ENCODE data around the gene SAMD1. TPM values are rescaled to one million over a fixed set of nuclear protein-coding genes. Genes with fewer than 3 reads are reported as not detected.
A peak's percentile ranks its signal among the peaks of the same experiment; 100 is the strongest.

SAMD1 gene
- total RNA-seq, 2 experiments from 2014 or later, result 62.1 to 66.9 TPM

DNA sequence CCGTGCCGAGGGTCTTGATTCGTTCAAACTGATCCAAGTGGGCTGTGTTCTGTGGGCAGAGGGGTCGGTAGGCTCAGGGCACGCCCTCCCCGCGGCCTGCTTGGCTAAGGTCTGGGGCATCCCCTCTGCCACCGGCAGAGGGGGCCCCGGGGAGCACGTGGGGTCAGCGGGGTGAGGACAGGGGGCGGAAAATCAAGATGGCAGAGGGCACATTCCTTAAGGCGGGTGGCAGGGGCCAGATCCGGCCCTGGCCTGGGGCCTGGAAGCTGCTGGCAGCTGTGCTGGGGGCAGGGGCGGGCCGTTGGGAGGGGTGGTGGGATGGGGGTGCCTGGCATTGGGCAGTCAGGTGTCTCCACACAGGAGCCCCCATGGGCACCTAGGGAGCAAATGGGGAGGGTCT, 16.3 kb upstream of the SAMD1 start:
- ChIA-PET POLR2A (no interaction called here), CTCF (no interaction called here)
- intact Hi-C loops (cut with micrococcal nuclease), result no loop called here
- H3K36me3 Mint-ChIP-seq (ENCODE audit: low read depth), result no peaks in the 10 kb centered on the region
- ATAC-seq, result no peak
- DNase-seq, result no peak
- TF ChIP-seq, protein P1, sequence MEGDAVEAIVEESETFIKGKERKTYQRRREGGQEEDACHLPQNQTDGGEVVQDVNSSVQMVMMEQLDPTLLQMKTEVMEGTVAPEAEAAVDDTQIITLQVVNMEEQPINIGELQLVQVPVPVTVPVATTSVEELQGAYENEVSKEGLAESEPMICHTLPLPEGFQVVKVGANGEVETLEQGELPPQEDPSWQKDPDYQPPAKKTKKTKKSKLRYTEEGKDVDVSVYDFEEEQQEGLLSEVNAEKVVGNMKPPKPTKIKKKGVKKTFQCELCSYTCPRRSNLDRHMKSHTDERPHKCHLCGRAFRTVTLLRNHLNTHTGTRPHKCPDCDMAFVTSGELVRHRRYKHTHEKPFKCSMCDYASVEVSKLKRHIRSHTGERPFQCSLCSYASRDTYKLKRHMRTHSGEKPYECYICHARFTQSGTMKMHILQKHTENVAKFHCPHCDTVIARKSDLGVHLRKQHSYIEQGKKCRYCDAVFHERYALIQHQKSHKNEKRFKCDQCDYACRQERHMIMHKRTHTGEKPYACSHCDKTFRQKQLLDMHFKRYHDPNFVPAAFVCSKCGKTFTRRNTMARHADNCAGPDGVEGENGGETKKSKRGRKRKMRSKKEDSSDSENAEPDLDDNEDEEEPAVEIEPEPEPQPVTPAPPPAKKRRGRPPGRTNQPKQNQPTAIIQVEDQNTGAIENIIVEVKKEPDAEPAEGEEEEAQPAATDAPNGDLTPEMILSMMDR (IDR thresholded peaks at IDR 0.05), result no peak
- H3K4me3 Mint-ChIP-seq, result no peak overlapping the region
- no peak overlapping the region for H3K27ac Mint-ChIP-seq
- peaks cover 5% of the 10 kb centered on the region for H3K4me1 Mint-ChIP-seq (ENCODE audit: low read depth)
- H3K9me3 Mint-ChIP-seq, result no peaks in the 10 kb centered on the region
- H3K27me3 Mint-ChIP-seq, result no peaks in the 10 kb centered on the region

DNA sequence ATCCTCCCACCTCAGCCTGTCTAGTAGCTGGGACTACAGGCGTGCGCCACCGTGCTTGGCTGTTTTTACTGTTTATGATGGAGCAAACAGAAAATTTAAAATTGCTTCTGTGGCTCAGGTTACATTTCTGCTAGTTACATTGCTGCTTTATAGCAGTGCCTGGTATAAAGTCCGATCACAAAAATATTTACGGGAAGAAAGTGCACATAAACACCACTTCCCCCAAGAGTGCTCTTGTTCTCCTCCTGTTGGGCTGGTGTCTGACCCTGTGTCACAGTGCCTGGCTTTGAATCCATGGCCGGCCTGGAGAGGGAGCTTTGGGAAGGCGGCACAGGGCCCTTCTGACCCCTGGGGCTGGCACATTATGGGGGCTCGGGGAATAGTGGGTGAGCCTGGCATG, 15.1 kb upstream of the SAMD1 start:
- Mint-ChIP-seq H3K9me3 (no peaks in the 10 kb centered on the region), H3K4me1 (ENCODE audit: low read depth) (peaks cover 2% of the 10 kb centered on the region), H3K27ac (no peak overlapping the region), H3K36me3 (ENCODE audit: low read depth) (no peaks in the 10 kb centered on the region), H3K27me3 (no peaks in the 10 kb centered on the region), H3K4me3 (no peak overlapping the region)
- ChIA-PET CTCF (interaction anchor here (1.0 to 1.1 kb wide), 2 partner anchors 9 to 243 kb away, joined by 3 read pairs; no protein-coding TSS in a partner anchor), POLR2A (interaction anchor here (0.7 kb wide), 1 partner anchor 12 kb away, joined by 3 read pairs; no protein-coding TSS in a partner anchor)
- DNase-seq (no peak), ATAC-seq (no peak)
- TF ChIP-seq, protein P1 (IDR thresholded peaks at IDR 0.05), result no peak
- intact Hi-C loops (cut with micrococcal nuclease), result no loop called here

DNA sequence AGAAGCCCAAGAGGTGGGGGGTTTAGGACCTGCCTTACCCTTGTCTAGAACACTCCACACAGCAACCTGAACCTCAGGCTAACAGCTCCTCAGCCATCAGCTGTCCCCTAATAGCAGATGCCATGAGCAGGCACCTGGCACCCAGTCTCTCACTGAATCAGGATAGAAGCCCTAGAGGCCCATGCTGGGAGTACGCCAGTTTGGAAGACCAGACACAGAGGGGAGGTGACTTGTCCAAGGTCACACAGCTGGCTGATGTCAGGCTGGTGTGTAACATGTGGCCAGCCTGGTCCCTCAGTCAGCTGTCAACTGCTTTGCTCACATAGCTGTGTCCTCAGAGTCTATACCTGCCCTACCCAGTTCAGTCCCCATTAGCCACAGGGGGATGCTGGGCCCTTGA, 12.8 kb upstream of the SAMD1 start:
- TF ChIP-seq, protein P1 (IDR thresholded peaks at IDR 0.05), result no peak
- intact Hi-C loops (cut with micrococcal nuclease), result no loop called here
- ATAC-seq (peak; percentile 60), DNase-seq (no peak)
- ChIA-PET POLR2A (interaction anchor here (0.5 to 1.2 kb wide), 2 partner anchors 21 to 33 kb away, joined by 3 read pairs; partner anchors contain the start of gene ASF1B), CTCF (interaction anchor here (0.9 to 2.2 kb wide), 4 partner anchors 12 to 150 kb away, joined by 3 to 14 read pairs (median 4); no protein-coding TSS in a partner anchor)
- no peak overlapping the region for H3K4me3 Mint-ChIP-seq
- H3K9me3 Mint-ChIP-seq, result no peaks in the 10 kb centered on the region
- H3K36me3 Mint-ChIP-seq (ENCODE audit: low read depth), result no peaks in the 10 kb centered on the region
- no peaks in the 10 kb centered on the region for H3K4me1 Mint-ChIP-seq (ENCODE audit: low read depth)
- H3K27ac Mint-ChIP-seq, result no peak overlapping the region
- no peaks in the 10 kb centered on the region for H3K27me3 Mint-ChIP-seq

DNA sequence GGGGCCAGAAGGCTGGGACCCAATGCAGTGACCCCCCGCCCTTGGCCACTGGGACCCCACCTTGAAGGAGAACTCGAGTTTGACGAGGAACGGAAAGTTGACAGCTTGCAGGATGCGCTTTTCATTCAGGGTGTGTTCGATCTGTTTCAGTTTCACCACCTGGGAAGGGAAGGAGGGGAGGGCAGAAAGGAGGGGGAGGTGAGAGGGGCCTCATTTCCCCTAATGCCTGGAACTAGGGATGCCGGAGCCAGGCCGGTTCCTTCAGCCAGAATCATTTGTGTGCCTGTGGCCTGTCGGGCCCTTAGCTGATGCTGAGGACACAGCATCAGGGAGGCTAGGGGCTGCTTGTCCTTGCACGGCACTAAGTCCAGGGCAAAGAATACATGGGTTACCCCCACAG, 12.2 kb upstream of the SAMD1 start:
- ChIA-PET POLR2A (interaction anchor here (0.5 to 1.2 kb wide), 2 partner anchors 21 to 34 kb away, joined by 3 read pairs; partner anchors contain the start of gene ASF1B), CTCF (interaction anchor here (0.9 to 2.2 kb wide), 5 partner anchors 11 to 149 kb away, joined by 3 to 14 read pairs (median 4); partner anchors contain the start of gene ASF1B)
- TF ChIP-seq, protein P1 (IDR thresholded peaks at IDR 0.05), result no peak
- H3K9me3 Mint-ChIP-seq, result no peaks in the 10 kb centered on the region
- H3K4me3 Mint-ChIP-seq, result no peak overlapping the region
- no peaks in the 10 kb centered on the region for H3K36me3 Mint-ChIP-seq (ENCODE audit: low read depth)
- no peak overlapping the region for H3K27ac Mint-ChIP-seq
- intact Hi-C loops (cut with micrococcal nuclease), result no loop called here
- DNase-seq (no peak), ATAC-seq (no peak)
- H3K4me1 Mint-ChIP-seq (ENCODE audit: low read depth), result no peaks in the 10 kb centered on the region
- no peaks in the 10 kb centered on the region for H3K27me3 Mint-ChIP-seq

DNA sequence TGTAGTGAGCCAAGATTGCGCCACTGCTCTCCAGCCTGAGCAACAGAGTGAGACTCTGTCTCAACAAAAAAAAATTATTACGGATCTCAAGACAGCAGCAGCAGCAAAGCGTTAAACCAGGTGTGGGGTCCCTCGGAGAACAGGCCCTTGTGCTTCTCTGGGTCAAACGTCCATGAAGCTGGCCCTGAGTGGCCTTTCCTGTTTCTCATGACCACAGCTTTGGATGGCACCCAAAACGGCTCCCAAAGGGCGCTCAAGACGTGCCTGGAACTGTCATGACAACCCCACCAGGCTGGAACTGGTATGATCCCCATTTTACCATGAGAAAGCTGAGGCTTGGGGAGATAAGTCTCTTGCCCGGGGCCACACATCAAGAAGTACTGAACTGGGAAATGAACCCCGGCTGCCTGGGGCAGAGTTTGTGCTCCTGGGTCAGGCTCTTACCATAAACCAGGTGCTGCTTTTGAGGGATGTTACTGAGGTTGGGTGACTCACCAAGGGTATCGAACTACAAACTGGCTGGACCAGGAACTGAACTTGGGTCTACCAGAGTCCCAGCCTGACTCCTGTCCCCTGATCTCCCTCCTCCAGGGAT, 11.6 kb upstream of the SAMD1 start:
- Mint-ChIP-seq H3K27me3 (no peaks in the 10 kb centered on the region), H3K9me3 (no peaks in the 10 kb centered on the region), H3K4me3 (no peak overlapping the region), H3K4me1 (ENCODE audit: low read depth) (no peaks in the 10 kb centered on the region), H3K27ac (no peak overlapping the region), H3K36me3 (ENCODE audit: low read depth) (peaks cover 1% of the 10 kb centered on the region)
- ATAC-seq (no peak), DNase-seq (no peak)
- ChIA-PET POLR2A (no interaction called here), CTCF (interaction anchor here (1.8 to 2.2 kb wide), 2 partner anchors 13 to 34 kb away, joined by 4 to 14 read pairs; partner anchors contain the start of gene ASF1B)
- intact Hi-C loops (cut with micrococcal nuclease), result no loop called here
- TF ChIP-seq, protein P1 (IDR thresholded peaks at IDR 0.05), result no peak

Data from activated CD8-positive, alpha-beta T cell treated with anti-CD3 and anti-CD28 coated beads for 36 hours (primary cell).